Loucy (cell line): Measurements from ENCODE around the gene SEC24A.
"Not testable (repeated sequence)": the region's sequence is repeated elsewhere in the genome, so short reads cannot be mapped to it uniquely, and the experiment has no call there.

Experiments used
- EZH2phosphoT487 ChIP-seq: fragments of 200-600 bp; IDR thresholded peaks from 2 replicates; pipeline ENCODE4 v1.6.1; 2018; ENCODE audit warnings: antibody characterized with exemption, mild to moderate bottlenecking, moderate library complexity, borderline replicate concordance
- TF ChIP-seq, protein P1 (sequence below): fragments of 200-600 bp; sonication (generic); conservative IDR thresholded peaks from 2 replicates; pipeline ENCODE4 v1.5.1; 2014; ENCODE audit warnings: mild to moderate bottlenecking, antibody characterized with exemption, low read length

DNA sequence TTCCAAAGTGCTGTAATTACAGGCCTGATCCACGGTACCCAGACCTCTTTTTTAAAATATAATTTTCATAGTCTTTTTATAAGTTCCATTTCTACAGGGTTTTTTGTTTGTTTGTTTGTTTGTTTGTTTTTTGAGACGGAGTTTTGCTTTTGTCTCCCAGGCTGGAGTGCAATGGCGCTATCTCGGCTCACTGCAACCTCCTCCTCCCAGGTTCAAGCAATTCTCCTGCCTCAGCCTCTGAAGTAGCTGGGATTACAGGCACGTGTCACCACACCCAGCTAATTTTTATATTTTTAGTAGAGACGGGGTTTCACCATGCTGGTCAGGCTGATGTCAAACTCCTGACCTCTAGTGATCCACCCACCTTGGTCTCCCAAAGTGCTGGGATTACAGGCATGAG lies 2.1 kb downstream of the SEC24A start:
- TF ChIP-seq, protein P1, sequence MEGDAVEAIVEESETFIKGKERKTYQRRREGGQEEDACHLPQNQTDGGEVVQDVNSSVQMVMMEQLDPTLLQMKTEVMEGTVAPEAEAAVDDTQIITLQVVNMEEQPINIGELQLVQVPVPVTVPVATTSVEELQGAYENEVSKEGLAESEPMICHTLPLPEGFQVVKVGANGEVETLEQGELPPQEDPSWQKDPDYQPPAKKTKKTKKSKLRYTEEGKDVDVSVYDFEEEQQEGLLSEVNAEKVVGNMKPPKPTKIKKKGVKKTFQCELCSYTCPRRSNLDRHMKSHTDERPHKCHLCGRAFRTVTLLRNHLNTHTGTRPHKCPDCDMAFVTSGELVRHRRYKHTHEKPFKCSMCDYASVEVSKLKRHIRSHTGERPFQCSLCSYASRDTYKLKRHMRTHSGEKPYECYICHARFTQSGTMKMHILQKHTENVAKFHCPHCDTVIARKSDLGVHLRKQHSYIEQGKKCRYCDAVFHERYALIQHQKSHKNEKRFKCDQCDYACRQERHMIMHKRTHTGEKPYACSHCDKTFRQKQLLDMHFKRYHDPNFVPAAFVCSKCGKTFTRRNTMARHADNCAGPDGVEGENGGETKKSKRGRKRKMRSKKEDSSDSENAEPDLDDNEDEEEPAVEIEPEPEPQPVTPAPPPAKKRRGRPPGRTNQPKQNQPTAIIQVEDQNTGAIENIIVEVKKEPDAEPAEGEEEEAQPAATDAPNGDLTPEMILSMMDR: not testable (repeated sequence)
- not testable (repeated sequence) for TF ChIP-seq EZH2phosphoT487
